AG04449 (cell line): ENCODE data around the gene TACR1.

Source experiments
- CTCF ChIA-PET: fragments of 350-600 bp; formaldehyde crosslinking; extraction: SDS; loops from one replicate; lab custom pipeline; 2021; ENCODE audit warnings: antibody characterized with exemption; lab: Yijun Ruan, JAX
- POLR2A ChIA-PET: fragments of 400-600, 350-600 bp; formaldehyde crosslinking; extraction: SDS; loops from one replicate; lab custom pipeline; 2020; ENCODE audit warnings: antibody characterized with exemption, inconsistent platforms; lab: Yijun Ruan, JAX
- DNase-seq: peaks from one replicate; pipeline ENCODE4 v3.0.0-alpha.2; 2010; ENCODE audit warnings: low read depth, low spot score
- H3K4me3 ChIP-seq: 2 replicates; pipeline ENCODE4 v1.5.1; 2011; ENCODE audit warnings: low read depth, mild to moderate bottlenecking, control low read depth, low read length
- CTCF ChIP-seq: IDR thresholded peaks from one replicate; pipeline ENCODE4 v1.5.1; 2011; ENCODE audit warnings: mild to moderate bottlenecking, moderate library complexity, low read length, control low read depth, inconsistent platforms; ENCODE audit not compliant: insufficient read depth; ENCODE audit errors: missing control alignments

TACR1 gene

GRCh38 chr2:75022516-75022915, 176.8 kb downstream of the TACR1 start:
- POLR2A ChIA-PET = interaction anchor here (1.3 kb wide), 1 partner anchor 78 kb away, joined by 3 read pairs; no protein-coding TSS in a partner anchor

GRCh38 chr2:75021672-75022071, 177.6 kb downstream of the TACR1 start:
- ChIA-PET CTCF (interaction anchor here (1.0 to 1.7 kb wide), 4 partner anchors 9 to 43 kb away, joined by 3 to 5 read pairs (median 4); no protein-coding TSS in a partner anchor), POLR2A (interaction anchor here (1.3 kb wide), 1 partner anchor 79 kb away, joined by 3 read pairs; no protein-coding TSS in a partner anchor)
- H3K4me3 ChIP-seq = no peak overlapping the region
- DNase-seq = peak; percentile 49
- no peak for TF ChIP-seq CTCF

More at GRCh38 chr2:75022516-75022915, 176.8 kb downstream of the TACR1 start:
- DNase-seq = peak; percentile 21
- CTCF ChIA-PET = interaction anchor here (1.0 to 1.4 kb wide), 2 partner anchors 10 to 44 kb away, joined by 3 to 4 read pairs; no protein-coding TSS in a partner anchor
- H3K4me3 ChIP-seq = no peak overlapping the region
- no peak for TF ChIP-seq CTCF

- no peak for DNase-seq
- ChIA-PET POLR2A (no interaction called here), CTCF (interaction anchor here (1.0 to 1.7 kb wide), 2 partner anchors 10 to 44 kb away, joined by 3 to 5 read pairs; no protein-coding TSS in a partner anchor)
- H3K4me3 ChIP-seq = no peak overlapping the region
- TF ChIP-seq CTCF = no peak
These were observed 178.8 kb downstream of the TACR1 start for GRCh38 chr2:75020476-75020875.

- no peak for DNase-seq
- POLR2A ChIA-PET = no interaction called here
- no peak overlapping the region for H3K4me3 ChIP-seq
- CTCF ChIA-PET = interaction anchor here (1.4 kb wide), 1 partner anchor 44 kb away, joined by 4 read pairs; no protein-coding TSS in a partner anchor
- no peak for TF ChIP-seq CTCF
These were observed 179.5 kb downstream of the TACR1 start for GRCh38 chr2:75019790-75020189.

- POLR2A ChIA-PET = no interaction called here
- DNase-seq = no peak
- CTCF ChIA-PET = no interaction called here
- no peak overlapping the region for H3K4me3 ChIP-seq
- TF ChIP-seq CTCF = no peak
These were observed 181.2 kb downstream of the TACR1 start for GRCh38 chr2:75018162-75018561.

GRCh38 chr2:75012080-75012479, 187.2 kb downstream of the TACR1 start:
- ChIA-PET CTCF (interaction anchor here (1.1 to 1.5 kb wide), 3 partner anchors 10 to 52 kb away, joined by 3 to 5 read pairs (median 4); no protein-coding TSS in a partner anchor), POLR2A (no interaction called here)
- no peak for TF ChIP-seq CTCF
- no peak overlapping the region for H3K4me3 ChIP-seq
- DNase-seq = no peak
